GM12891 (cell line): ENCODE measurements around the gene LIN28A.
"Not testable (repeated sequence)": the region's sequence is repeated elsewhere in the genome, so short reads cannot be mapped to it uniquely, and the experiment has no call there.

Source experiments
- DNase-seq: peaks from one replicate; pipeline ENCODE4 v3.0.0; 2011; ENCODE audit warnings: low spot score; ENCODE audit not compliant: insufficient read length
- FAIRE-seq: peaks from 2 replicates; lab custom pipeline; 2011; peaks lifted over from hg19 to GRCh38; lab: Jason Lieb, UNC
- PAX5 ChIP-seq: IDR thresholded peaks from 2 replicates; pipeline ENCODE4 v1.6.1; 2011; ENCODE audit warnings: low read length, moderate library complexity, mild to moderate bottlenecking; ENCODE audit not compliant: insufficient read depth, severe bottlenecking
- POLR2A ChIP-seq: IDR thresholded peaks from 2 replicates; pipeline ENCODE4 v1.6.1; 2011; ENCODE audit warnings: low read depth, low read length, control low read depth
- POLR2AphosphoS5 ChIP-seq: IDR thresholded peaks from 2 replicates; pipeline ENCODE4 v1.6.1; 2011; ENCODE audit warnings: low read depth, low read length, control low read depth
- POU2F2 ChIP-seq: IDR thresholded peaks from 2 replicates; pipeline ENCODE4 v1.6.1; 2011; ENCODE audit warnings: low read depth, mild to moderate bottlenecking, control low read depth, low read length, moderate library complexity
- SPI1 ChIP-seq: IDR thresholded peaks from 2 replicates; pipeline ENCODE4 v1.6.1; 2011; ENCODE audit warnings: low read depth, low read length, control low read depth
- TAF1 ChIP-seq: IDR thresholded peaks from 2 replicates; pipeline ENCODE4 v1.6.1; 2011; ENCODE audit warnings: low read depth, low read length, control low read depth

Gene LIN28A

DNA sequence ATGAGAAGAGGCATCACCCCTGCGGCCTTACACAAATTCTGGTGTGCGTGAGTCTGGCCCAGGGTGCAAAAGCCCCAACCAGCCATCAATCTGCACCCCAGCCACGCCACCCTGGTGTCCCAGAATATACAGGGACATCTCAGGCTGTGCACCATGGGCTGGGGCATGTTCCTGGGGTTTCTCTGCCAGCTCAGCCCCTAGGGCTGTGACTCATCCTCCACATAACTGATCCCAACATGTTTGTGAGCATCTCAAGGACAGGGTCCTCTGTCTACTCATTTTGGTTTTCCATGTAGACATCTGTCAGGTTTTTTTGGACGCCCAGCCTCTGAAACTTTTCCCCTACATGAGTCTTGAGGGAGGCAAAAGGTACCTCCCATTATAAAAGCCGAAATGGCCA is 38.6 kb upstream of the LIN28A start:
- FAIRE-seq (no peak), DNase-seq (no peak)
- TF ChIP-seq POLR2AphosphoS5 (no peak), SPI1 (no peak), TAF1 (no peak), POLR2A (no peak), PAX5 (no peak), POU2F2 (no peak)

DNA sequence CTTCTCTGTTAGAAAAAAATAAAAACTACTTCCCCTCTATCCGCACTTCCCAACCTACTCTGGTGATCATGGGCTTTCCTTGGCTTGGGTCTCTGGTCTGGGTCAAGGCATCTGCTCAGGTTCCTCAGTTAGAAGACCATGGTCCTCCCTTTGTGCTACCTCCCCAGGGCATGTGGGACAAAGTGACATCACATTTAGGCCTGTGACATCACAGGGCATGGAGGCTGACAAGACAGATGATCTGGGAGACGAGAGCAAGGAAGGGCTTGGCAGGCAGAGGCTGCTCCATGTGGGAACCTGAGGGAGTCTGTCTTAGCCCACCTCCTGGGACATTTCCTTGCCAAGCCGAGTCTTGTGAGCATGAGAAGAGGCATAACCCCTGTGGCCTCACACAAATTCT is 38.0 kb upstream of the LIN28A start, which contains the start of gene ZNF683:
Gene ZNF683, minus strand, starts transcription at position 140 of the 400 bp plus-strand sequence. CDS start 4,179 bp downstream, outside the sequence.
- FAIRE-seq, DNase-seq: not testable (repeated sequence)

DNA sequence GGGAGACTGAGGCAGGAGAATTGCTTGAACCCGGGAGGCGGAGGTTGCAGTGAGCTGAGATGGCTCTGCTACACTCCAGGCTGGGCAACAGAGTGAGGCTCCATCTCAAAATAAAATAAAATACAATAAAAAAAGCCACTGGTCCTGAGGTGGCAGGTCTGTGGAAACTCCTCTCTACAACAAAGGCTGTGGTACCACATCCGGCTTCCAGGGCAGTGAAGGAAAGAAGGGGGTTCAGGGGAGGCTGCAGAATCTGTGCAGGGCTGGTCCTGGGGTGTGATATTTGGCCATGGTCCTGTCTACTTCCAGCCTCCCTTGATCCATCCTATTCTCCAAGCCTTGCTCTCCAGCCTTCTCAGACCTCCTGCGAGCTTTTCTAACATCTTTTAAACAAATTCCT is 37.3 kb upstream of the LIN28A start:
- TF ChIP-seq SPI1: no peak
- TF ChIP-seq POU2F2: no peak
- no peak for TF ChIP-seq POLR2AphosphoS5
- no peak for DNase-seq
- FAIRE-seq: no peak

DNA sequence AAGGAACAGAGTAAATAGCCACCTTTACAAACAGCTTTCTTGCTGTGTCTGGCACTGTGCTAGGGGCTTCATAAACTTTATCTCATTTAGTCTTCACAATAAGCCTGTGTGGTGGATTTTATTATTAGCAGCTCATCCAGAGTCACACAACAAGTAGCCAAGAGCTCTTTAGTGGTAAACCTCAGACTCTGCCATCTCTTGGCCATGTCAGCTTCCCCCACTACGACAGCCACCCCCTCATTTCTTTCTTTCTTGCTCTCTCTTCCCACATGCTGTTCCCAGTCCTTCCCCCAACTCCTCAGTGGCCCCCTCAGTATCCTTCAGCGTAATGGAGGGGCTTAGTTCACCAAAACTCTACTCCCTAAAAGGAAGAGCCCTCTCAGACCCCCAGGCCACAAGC is 36.8 kb upstream of the LIN28A start:
- peak; percentile 38 for FAIRE-seq
- no peak for TF ChIP-seq PAX5

DNA sequence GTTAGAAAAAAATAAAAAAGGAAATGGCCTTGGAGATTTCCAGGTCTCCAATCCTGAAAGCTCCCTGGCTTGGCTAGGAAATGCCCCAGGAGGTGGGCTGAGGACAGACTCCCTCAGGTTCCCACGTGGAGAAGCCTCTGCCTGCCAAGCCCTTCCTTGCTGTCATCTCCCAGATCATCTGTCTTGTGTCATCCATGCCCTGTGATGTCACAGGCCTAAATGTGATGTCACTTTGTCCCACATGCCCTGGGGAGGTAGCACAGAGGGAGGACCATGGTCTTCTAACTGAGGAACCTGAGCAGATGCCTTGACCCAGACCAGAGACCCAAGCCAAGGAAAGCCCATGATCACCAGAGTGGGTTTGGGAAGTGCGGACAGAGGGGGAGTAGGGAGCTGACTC is 36.3 kb upstream of the LIN28A start:
- not testable (repeated sequence) for DNase-seq
- peak; percentile 92 for FAIRE-seq

More for the DNA sequence above, 36.8 kb upstream of the LIN28A start:
- no peak for DNase-seq

DNA sequence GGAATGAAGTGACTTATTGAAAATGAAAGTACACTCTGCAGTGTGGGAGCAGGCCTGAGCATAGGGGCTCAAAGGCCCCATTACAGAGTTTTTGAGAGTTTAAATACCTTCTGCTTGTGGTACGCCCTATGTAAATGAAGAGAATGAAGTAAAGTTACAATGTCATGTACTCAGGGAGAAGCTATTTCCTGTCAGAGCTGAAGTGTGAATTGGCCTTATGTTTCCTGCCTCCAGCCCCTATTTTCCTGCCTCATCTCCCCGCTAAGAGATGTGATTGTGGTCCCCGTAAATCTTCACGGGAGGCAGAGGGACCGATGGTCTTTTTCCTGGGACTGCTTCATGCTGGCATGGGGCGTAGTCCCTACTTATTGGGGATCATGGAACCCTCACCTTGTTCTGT is 35.5 kb upstream of the LIN28A start:
- FAIRE-seq: peak; percentile 84
- TF ChIP-seq PAX5 (no peak), TAF1 (no peak), POLR2AphosphoS5 (no peak), SPI1 (no peak), POU2F2 (no peak), POLR2A (no peak)
- no peak for DNase-seq

DNA sequence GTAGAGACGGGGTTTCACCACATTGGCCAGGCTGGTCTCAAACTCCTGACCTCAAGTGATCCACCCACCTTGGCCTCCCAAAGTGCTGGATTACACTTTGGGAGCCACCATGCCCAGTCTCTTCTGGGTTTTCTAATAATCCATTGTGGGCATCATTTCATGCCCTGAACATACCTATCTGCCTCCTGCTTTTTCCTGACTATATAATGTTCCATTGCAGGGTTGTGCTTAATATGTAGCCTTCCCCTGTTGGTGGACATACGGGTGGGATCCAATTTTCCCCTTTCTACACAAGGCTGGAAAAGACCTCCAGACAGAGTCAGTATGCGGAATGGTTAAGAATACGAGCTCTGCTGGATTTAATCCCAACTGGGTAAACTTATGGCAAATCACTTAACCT is 34.6 kb upstream of the LIN28A start:
- no peak for TF ChIP-seq POU2F2
- no peak for TF ChIP-seq PAX5
- no peak for TF ChIP-seq TAF1
- no peak for TF ChIP-seq POLR2A
- TF ChIP-seq POLR2AphosphoS5: no peak
- TF ChIP-seq SPI1: no peak
- FAIRE-seq: no peak

DNA sequence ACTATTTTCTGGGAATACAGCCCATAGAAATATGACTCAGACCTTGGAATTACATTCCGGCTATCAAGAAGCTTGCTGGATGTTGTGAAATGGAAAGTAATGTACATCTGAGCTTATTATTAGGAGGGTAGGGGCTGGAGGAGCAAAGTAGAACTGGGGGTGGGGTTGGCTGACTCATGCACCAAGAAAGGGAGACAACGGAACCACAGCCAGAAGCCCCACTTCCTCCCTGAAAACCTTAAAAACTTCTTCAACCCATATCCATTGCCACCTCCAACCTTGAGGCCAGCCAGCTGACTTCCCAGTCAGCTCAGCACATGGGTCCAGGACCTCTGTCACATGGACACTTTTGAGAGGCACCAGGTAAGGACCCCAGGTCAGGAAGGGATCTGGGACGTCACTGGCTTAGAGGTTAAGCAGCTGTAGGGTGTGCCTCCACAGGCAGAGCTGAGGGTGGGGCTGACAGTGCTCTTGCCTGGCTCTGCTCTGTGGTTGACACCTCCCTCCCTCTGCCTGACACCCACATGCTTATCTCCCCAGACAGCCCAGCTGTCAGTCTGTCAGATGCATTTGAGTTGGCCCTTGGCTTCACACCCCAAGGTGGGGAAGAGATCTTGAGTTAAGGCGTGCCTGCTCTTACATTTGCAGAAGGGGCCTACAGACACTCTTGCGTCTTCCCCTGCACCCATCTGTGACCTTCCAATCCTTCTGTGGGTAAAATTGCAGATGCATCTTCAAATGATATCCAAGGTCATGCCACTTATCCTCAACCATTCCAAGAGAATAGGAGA is 32.3 kb upstream of the LIN28A start:
- FAIRE-seq: peak; percentile 97
- peak; percentile 70 for DNase-seq
- TF ChIP-seq POLR2A (no peak), SPI1 (peak; percentile 93), PAX5 (no peak)

More for the DNA sequence above, 34.6 kb upstream of the LIN28A start:
- DNase-seq: no peak

DNA sequence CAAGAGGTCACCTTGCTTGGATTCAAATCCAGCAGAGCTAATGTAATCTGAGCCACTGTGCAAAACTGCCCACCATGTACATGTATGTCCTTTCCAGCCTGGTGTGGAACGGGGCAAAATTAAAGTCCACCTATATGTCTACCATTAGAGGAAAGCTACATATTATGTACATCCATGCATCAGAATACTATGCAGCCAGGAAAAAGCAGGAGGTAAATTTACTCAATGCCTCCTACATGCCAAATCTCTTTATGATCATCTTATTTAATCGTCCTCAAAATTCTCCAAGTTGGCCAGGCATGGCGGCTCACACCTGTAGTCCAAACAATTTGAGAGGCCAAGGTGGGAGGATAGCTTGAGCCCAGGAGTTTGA is 31.8 kb upstream of the LIN28A start:
- TF ChIP-seq SPI1 (no peak), PAX5 (no peak)
- no peak for DNase-seq
- FAIRE-seq: no peak

DNA sequence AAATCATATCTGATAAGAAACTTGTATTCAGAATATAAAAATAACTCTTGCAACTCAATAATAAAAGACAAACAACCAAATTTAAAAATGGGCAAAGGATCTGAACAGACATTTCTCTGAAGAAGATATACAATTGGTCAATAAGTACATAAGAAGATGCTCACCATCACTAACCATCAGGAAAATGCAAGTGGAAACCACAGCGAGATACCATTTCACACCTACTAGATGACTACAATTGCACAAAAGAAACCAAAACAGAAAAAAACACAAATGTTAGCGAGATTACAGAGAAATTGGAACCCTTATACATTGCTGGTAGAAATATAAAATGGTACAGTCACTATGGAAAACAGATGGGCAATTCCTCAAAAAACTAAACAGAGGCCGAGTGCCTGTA is 26.5 kb upstream of the LIN28A start:
- no peak for FAIRE-seq
- DNase-seq: no peak
- TF ChIP-seq TAF1 (no peak), POLR2A (no peak), SPI1 (no peak), POU2F2 (no peak), POLR2AphosphoS5 (no peak), PAX5 (no peak)

DNA sequence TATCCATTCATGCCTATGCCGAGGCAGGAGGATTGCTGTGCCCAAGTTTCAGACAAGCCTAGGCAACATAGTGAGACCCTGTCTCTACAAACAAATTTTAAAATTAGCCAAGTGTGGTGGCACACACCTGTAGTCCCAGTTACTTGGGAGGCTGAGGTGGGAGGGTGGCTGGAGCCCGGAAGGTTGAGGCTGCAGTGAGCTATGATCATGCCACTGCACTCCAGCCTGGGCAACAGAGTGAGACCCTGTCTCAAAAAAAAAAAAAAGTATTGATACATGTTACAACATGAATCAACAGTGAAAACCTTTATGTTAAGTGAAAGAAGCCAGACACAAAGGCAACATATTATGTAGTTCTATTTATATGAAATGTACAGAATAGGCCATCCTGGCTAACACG is 25.6 kb upstream of the LIN28A start:
- not testable (repeated sequence) for FAIRE-seq, DNase-seq

DNA sequence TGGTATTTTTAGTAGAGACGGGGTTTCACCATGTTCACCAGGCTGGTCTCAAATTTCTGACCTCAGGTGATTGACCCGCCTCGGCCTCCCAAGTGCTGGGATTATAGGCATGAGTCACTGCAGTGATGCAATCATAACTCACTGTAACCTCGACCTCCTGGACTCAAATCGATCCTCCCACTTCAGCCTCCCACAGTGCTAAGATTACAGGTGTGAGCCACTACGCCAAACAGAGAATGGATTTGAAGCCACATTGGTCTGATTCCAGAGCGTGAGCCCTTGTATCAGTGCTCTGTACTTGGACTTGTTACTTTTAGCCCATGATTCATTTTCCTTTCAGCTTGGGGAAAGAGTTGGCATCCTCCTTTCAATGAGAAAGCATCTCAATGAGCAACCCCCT is 23.2 kb upstream of the LIN28A start:
- DNase-seq: no peak
- TF ChIP-seq POLR2AphosphoS5: no peak
- TF ChIP-seq POU2F2: no peak
- no peak for TF ChIP-seq PAX5
- no peak for TF ChIP-seq TAF1
- FAIRE-seq: no peak
